ENCODE data around the gene ZFYVE28.
"Not testable (repeated sequence)": the region's sequence is repeated elsewhere in the genome, so short reads cannot be mapped to it uniquely, and the experiment has no call there.

ZFYVE28 gene

DNA sequence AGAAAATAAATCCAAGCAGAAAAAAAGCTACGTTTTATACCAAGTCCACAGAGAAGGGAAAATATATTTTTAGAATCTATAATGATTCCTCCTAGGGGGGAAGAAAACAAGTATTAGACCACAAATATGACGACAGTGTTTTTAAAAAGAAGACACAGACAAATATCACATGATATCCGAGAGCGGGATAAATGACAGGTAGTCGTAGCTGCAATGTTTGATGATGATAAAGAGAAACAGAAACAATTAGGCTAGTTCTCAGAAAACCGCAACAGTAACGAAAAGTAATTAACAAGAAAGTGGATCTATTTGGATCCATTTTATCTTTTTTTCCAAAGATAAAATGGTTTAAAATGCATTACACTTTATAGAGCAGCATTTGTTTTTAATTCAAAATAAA lies 177.4 kb downstream of the ZFYVE28 start:
- Histone ChIP-seq H3K36me3 (ENCODE audit: control insufficient read depth, insufficient read depth, low read length) (no peaks in the 10 kb centered on the region), H3K27me3 (ENCODE audit: control insufficient read depth, insufficient read depth, low read length) (no peaks in the 10 kb centered on the region), H3K27ac (no peak overlapping the region), H3K79me2 (peaks cover 7% of the 10 kb centered on the region), H3K9me3 (ENCODE audit: control insufficient read depth, low read length) (no peaks in the 10 kb centered on the region), H2AFZ (no peak overlapping the region), H3K4me3 (ENCODE audit: low read depth, low read length) (peak overlapping the region; percentile 79), H3K4me1 (peaks cover 5% of the 10 kb centered on the region), H3K4me2 (ENCODE audit: low read length) (peak overlapping the region; percentile 68), H3K9ac (no peak overlapping the region)
- TF ChIP-seq, protein P1, sequence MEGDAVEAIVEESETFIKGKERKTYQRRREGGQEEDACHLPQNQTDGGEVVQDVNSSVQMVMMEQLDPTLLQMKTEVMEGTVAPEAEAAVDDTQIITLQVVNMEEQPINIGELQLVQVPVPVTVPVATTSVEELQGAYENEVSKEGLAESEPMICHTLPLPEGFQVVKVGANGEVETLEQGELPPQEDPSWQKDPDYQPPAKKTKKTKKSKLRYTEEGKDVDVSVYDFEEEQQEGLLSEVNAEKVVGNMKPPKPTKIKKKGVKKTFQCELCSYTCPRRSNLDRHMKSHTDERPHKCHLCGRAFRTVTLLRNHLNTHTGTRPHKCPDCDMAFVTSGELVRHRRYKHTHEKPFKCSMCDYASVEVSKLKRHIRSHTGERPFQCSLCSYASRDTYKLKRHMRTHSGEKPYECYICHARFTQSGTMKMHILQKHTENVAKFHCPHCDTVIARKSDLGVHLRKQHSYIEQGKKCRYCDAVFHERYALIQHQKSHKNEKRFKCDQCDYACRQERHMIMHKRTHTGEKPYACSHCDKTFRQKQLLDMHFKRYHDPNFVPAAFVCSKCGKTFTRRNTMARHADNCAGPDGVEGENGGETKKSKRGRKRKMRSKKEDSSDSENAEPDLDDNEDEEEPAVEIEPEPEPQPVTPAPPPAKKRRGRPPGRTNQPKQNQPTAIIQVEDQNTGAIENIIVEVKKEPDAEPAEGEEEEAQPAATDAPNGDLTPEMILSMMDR (IDR thresholded peaks at IDR 0.05), result no peak

DNA sequence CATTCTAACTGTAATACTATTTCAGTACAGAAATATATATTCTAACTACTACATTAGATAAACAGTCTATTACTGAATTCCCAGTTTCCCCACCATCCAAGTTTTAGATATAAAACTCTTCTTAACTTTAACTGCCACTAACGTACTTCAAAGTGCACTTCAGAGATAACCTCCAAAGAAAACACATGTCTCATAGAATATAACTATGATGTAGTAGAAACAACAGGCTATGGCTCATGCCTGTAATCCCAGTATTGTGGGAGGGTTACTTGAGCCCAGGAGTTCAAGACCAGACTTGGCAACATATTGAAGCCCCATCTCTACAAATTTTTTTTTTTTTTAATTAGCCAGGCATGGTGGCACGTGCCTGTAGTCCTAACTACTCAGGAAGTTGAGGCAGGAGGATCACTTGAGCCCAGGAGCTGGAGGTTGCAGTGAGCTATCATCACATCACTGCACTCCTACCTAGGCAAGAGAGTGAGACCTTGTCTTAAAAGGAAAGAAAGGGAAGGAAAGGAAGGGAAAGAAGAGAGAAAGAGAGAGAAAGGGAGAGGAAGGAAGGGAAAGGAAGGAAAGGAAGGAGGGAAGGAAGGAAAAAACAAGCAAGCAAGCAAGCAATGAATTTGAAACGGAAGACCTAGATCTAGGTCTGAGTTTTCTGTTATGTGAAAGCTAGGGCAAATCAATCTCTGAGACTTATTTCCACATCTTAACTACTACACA lies 181.3 kb downstream of the ZFYVE28 start:
- H3K9me3 ChIP-seq (ENCODE audit: control insufficient read depth, low read length), result no peaks in the 10 kb centered on the region
- TF ChIP-seq, protein P1 (IDR thresholded peaks at IDR 0.05), result no peak
- no peak overlapping the region for H3K9ac ChIP-seq
- no peaks in the 10 kb centered on the region for H3K36me3 ChIP-seq (ENCODE audit: control insufficient read depth, insufficient read depth, low read length)
- H3K4me3 ChIP-seq (ENCODE audit: low read depth, low read length), result no peak overlapping the region
- no peak overlapping the region for H3K27ac ChIP-seq
- H3K4me2 ChIP-seq (ENCODE audit: low read length), result no peak overlapping the region
- H3K79me2 ChIP-seq, result peaks cover 7% of the 10 kb centered on the region
- H3K27me3 ChIP-seq (ENCODE audit: control insufficient read depth, insufficient read depth, low read length), result no peaks in the 10 kb centered on the region
- H3K4me1 ChIP-seq, result peaks cover 5% of the 10 kb centered on the region
- H2AFZ ChIP-seq, result no peak overlapping the region

DNA sequence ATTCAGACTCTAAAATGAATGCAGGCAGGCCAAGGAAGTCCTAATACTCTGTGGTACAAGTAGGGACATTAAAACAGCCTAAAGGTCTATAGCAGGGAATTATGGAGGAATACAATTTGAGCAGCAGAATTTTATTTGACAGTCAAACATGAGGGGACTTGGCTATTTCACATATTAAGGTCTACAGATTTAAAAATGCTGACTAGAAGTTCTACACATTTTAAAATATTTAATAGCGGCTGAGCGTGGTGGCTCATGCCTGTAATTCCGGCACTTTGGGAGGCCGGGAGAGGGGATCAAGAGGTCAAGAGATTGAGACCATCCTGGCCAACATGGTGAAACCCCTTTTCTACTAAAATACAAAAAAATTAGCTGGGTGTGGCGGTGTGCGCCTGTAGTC lies 187.4 kb downstream of the ZFYVE28 start:
- H3K4me3 ChIP-seq (ENCODE audit: low read depth, low read length), result no peak overlapping the region
- no peak overlapping the region for H3K9ac ChIP-seq
- no peaks in the 10 kb centered on the region for H3K36me3 ChIP-seq (ENCODE audit: control insufficient read depth, insufficient read depth, low read length)
- TF ChIP-seq, protein P1 (IDR thresholded peaks at IDR 0.05), result no peak
- H3K27me3 ChIP-seq (ENCODE audit: control insufficient read depth, insufficient read depth, low read length), result no peaks in the 10 kb centered on the region
- no peak overlapping the region for H3K27ac ChIP-seq
- H3K4me2 ChIP-seq (ENCODE audit: low read length), result no peak overlapping the region
- no peaks in the 10 kb centered on the region for H3K4me1 ChIP-seq
- H3K9me3 ChIP-seq (ENCODE audit: control insufficient read depth, low read length), result no peaks in the 10 kb centered on the region
- no peaks in the 10 kb centered on the region for H3K79me2 ChIP-seq
- no peak overlapping the region for H2AFZ ChIP-seq

DNA sequence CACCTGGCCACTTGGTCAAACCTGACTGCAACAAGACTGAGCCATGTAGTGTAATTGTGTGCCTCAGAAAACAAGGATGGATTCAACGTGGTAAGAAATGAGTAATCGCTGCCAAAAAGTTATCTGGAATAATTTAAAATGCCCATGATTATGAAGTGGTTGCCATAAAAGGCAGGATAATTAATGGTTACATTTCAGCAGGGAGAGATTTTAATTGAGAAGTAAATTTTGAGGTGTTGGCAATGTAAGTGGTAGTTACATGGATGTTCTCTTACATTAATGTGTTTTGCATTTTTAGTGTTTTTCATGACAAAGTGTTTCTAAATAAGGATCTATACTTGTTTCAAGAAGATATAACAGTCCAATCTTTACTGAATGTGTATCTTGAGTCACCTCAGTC lies 192.2 kb downstream of the ZFYVE28 start:
- Histone ChIP-seq H3K9me3 (ENCODE audit: control insufficient read depth, low read length) (no peaks in the 10 kb centered on the region), H3K36me3 (ENCODE audit: control insufficient read depth, insufficient read depth, low read length) (no peaks in the 10 kb centered on the region)
- TF ChIP-seq, protein P1 (IDR thresholded peaks at IDR 0.05), result no peak

DNA sequence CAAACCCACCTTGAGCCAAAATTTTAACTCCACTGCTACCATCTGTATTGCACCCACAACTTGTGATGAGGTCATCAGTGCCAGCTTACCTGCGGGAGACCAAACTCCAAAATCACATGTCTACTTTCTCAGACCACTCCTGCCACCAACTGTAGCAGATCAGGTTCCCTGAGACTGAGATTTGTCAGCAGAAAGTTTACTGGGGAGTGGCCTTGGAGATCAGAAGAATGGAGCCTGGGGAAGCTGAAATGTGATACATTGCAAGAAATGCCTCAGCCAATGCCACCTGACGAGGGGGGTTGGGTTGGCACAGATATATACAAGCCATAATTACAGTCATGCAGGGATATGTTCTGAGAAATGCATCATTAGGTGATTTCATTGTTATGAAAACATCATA lies 195.6 kb downstream of the ZFYVE28 start:
- Histone ChIP-seq H3K4me3 (ENCODE audit: low read depth, low read length) (peak overlapping the region; percentile 5), H3K9me3 (ENCODE audit: control insufficient read depth, low read length) (no peaks in the 10 kb centered on the region), H3K79me2 (no peaks in the 10 kb centered on the region), H3K27ac (no peak overlapping the region), H2AFZ (no peak overlapping the region), H3K4me1 (peaks cover 7% of the 10 kb centered on the region), H3K9ac (no peak overlapping the region), H3K36me3 (ENCODE audit: control insufficient read depth, insufficient read depth, low read length) (no peaks in the 10 kb centered on the region), H3K27me3 (ENCODE audit: control insufficient read depth, insufficient read depth, low read length) (no peaks in the 10 kb centered on the region), H3K4me2 (ENCODE audit: low read length) (peak overlapping the region; percentile 55)
- TF ChIP-seq, protein P1 (IDR thresholded peaks at IDR 0.05), result no peak

More for the DNA sequence above, 192.2 kb downstream of the ZFYVE28 start:
- Histone ChIP-seq H3K27ac (no peak overlapping the region), H2AFZ (no peak overlapping the region), H3K79me2 (no peaks in the 10 kb centered on the region), H3K4me2 (ENCODE audit: low read length) (no peak overlapping the region), H3K4me1 (peaks cover 7% of the 10 kb centered on the region), H3K4me3 (ENCODE audit: low read depth, low read length) (no peak overlapping the region), H3K27me3 (ENCODE audit: control insufficient read depth, insufficient read depth, low read length) (no peaks in the 10 kb centered on the region), H3K9ac (no peak overlapping the region)

DNA sequence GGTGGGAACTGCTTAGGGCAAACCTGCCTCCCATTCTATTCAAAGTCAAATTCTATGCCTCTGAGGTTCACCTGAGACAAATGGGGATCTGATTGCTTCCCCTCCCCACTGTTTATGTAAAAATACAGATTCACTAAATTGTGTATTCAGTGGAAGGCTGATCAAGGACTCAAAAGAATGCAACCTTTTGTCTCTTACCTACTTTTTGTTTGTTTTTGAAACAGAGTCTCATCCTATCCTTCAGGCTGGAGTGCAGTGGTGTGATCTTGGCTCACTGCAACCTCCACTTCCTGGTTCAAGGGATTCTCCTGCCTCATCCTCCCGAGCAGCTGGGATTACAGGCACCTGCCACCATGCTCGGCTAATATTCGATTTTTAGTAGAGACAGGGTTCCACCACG lies 197.1 kb downstream of the ZFYVE28 start:
- H3K27me3 ChIP-seq (ENCODE audit: control insufficient read depth, insufficient read depth, low read length); H3K36me3 ChIP-seq (ENCODE audit: control insufficient read depth, insufficient read depth, low read length); H3K4me3 ChIP-seq (ENCODE audit: low read depth, low read length); H3K4me1 ChIP-seq; H3K27ac ChIP-seq; H3K79me2 ChIP-seq; H3K9ac ChIP-seq; H3K9me3 ChIP-seq (ENCODE audit: control insufficient read depth, low read length); H2AFZ ChIP-seq; H3K4me2 ChIP-seq (ENCODE audit: low read length): not testable (repeated sequence)
